HepG2 (cell line): ENCODE data around the gene VAMP5. TPM values are rescaled to one million over a fixed set of nuclear protein-coding genes. Genes with fewer than 3 reads are reported as not detected.

Experiments
- AFF4 ChIP-seq: sonication (generic); formaldehyde crosslinking; IDR thresholded peaks from 2 replicates; pipeline ENCODE4 v1.4.0; 2020; ENCODE audit warnings: missing genetic modification reagents
- ARNTL ChIP-seq: sonication (generic); formaldehyde crosslinking; IDR thresholded peaks from 2 replicates; pipeline ENCODE4 v1.4.0; 2020; ENCODE audit warnings: mild to moderate bottlenecking, missing genetic modification reagents
- CHD4 ChIP-seq: fragments of 200-600 bp; sonication (generic); IDR thresholded peaks from 2 replicates; pipeline ENCODE4 v1.7.0; 2017; ENCODE audit warnings: mild to moderate bottlenecking, low read length, borderline replicate concordance
- DDIT3 ChIP-seq: sonication (generic); formaldehyde crosslinking; IDR thresholded peaks from 2 replicates; pipeline ENCODE4 v1.4.0; 2020; ENCODE audit warnings: mild to moderate bottlenecking, missing genetic modification reagents
- DMAP1 ChIP-seq: IDR thresholded peaks from 2 replicates; pipeline ENCODE4 v1.6.1; 2016
- EHMT2 ChIP-seq: fragments of 200-600 bp; sonication (generic); IDR thresholded peaks from 2 replicates; pipeline ENCODE4 v1.7.0; 2017; ENCODE audit warnings: antibody characterized with exemption, low read depth, low read length, borderline replicate concordance
- ETS1 ChIP-seq: sonication (generic); formaldehyde crosslinking; IDR thresholded peaks from 2 replicates; pipeline ENCODE4 v1.4.0; 2020; ENCODE audit warnings: missing genetic modification reagents
- HBP1 ChIP-seq: IDR thresholded peaks from 2 replicates; pipeline ENCODE4 v1.6.1; 2016; ENCODE audit warnings: low read depth, control low read depth
- HOXA9 ChIP-seq: sonication (generic); formaldehyde crosslinking; IDR thresholded peaks from 2 replicates; pipeline ENCODE4 v1.8.1; 2022; ENCODE audit warnings: missing genetic modification reagents, mild to moderate bottlenecking, moderate library complexity, borderline replicate concordance
- NR2C2 ChIP-seq: sonication (generic); formaldehyde crosslinking; IDR thresholded peaks from 2 replicates; pipeline ENCODE4 v1.4.0; 2020; ENCODE audit warnings: missing genetic modification reagents, mild to moderate bottlenecking, moderate library complexity, borderline replicate concordance
- PRDM4 ChIP-seq: sonication (generic); formaldehyde crosslinking; IDR thresholded peaks from 2 replicates; pipeline ENCODE4 v1.9.0; 2021; ENCODE audit warnings: missing genetic modification reagents, borderline replicate concordance
- SMARCC2 ChIP-seq: fragments of 450-650 bp; IDR thresholded peaks from 2 replicates; pipeline ENCODE4 v1.6.1; 2017; ENCODE audit warnings: antibody characterized with exemption, mild to moderate bottlenecking
- SPEN ChIP-seq: sonication (generic); formaldehyde crosslinking; IDR thresholded peaks from 2 replicates; pipeline ENCODE4 v1.5.1; 2020; ENCODE audit warnings: low read depth, mild to moderate bottlenecking, missing genetic modification reagents
- XBP1 ChIP-seq: sonication (generic); formaldehyde crosslinking; IDR thresholded peaks from 2 replicates; pipeline ENCODE4 v1.5.0; 2020; ENCODE audit warnings: missing genetic modification reagents
- ZNF10 ChIP-seq: sonication (generic); formaldehyde crosslinking; IDR thresholded peaks from 2 replicates; pipeline ENCODE4 v1.4.0; 2020; ENCODE audit warnings: mild to moderate bottlenecking, low read depth, missing genetic modification reagents, borderline replicate concordance
- ZNF30 ChIP-seq: sonication (generic); formaldehyde crosslinking; IDR thresholded peaks from 2 replicates; pipeline ENCODE4 v1.5.0; 2020; ENCODE audit warnings: mild to moderate bottlenecking, missing genetic modification reagents
- ZNF382 ChIP-seq: sonication (generic); formaldehyde crosslinking; IDR thresholded peaks from 2 replicates; pipeline ENCODE4 v1.5.0; 2020; ENCODE audit warnings: missing genetic modification reagents, mild to moderate bottlenecking, borderline replicate concordance
- ZNF773 ChIP-seq: sonication (generic); formaldehyde crosslinking; IDR thresholded peaks from 2 replicates; pipeline ENCODE4 v1.4.0; 2020; ENCODE audit warnings: missing genetic modification reagents, borderline replicate concordance
- ZSCAN21 ChIP-seq: sonication (generic); formaldehyde crosslinking; IDR thresholded peaks from 2 replicates; pipeline ENCODE4 v1.8.0; 2022; ENCODE audit warnings: mild to moderate bottlenecking, missing genetic modification reagents, moderate library complexity, borderline replicate concordance
- polyA plus RNA-seq, 8 experiments: library from polyadenylated mRNA; depleted of rRNA in 3 of 8; stranded (reverse) in 7 of 8; unstranded in 1 of 8; fragments of >200 nt; fragmentation: Illumina TruSeq in 4 of 8; extraction: Trizol in 4 of 8; gene quantifications; 2 replicates each; pipeline versions ENCODE4 v1.2.1 to v1.2.3, GENCODE V29; 2011 to 2016; ENCODE audit warnings: low read depth in 4 of 8, missing spikeins in 1 of 8, mixed read lengths in 1 of 8; ENCODE audit not compliant: insufficient read depth in 1 of 8
- total RNA-seq, 5 experiments: library from RNA; depleted of rRNA; stranded (reverse); fragments of >200 nt; fragmentation: Illumina TruSeq; extraction: Trizol; gene quantifications; 2 replicates each; pipeline ENCODE4 v1.2.3, GENCODE V29; 2016; ENCODE audit warnings: low read depth in 1 of 5

Gene VAMP5
- total and polyA plus RNA-seq, 2 of the 13 experiments (the other 11 are each of a cell fraction or from before 2014, with no cell fraction given) = 7.2 to 56.7 TPM

GRCh38 chr2:85539361-85540132, 44.7 kb upstream of the VAMP5 start (continued):
- peak; percentile 7; the same call in 1 of the 2 replicates for TF ChIP-seq HOXA9
- no peak for TF ChIP-seq SMARCC2
- no peak for TF ChIP-seq EHMT2
- peak; percentile 87 for TF ChIP-seq ARNTL (CRISPR knock-in tag)
- no peak for TF ChIP-seq ZNF10 (CRISPR knock-in tag)
- TF ChIP-seq ZNF773 (CRISPR knock-in tag) = peak; percentile 72; the same call in 1 of the 2 replicates
- TF ChIP-seq AFF4 (CRISPR knock-in tag) = no peak; the same call in none of the 2 replicates
- TF ChIP-seq ZNF382 (CRISPR knock-in tag) = no peak
- peak; percentile 17; the same call in 1 of the 2 replicates for TF ChIP-seq ZSCAN21 (CRISPR knock-in tag)
- TF ChIP-seq CHD4 = 0 out of 2 replicates have a peak, but pooled peaks have one; percentile 51
- 0 out of 2 replicates have a peak, but pooled peaks have one; percentile 32 for TF ChIP-seq SPEN (CRISPR knock-in tag)
- peak; percentile 99 for TF ChIP-seq DMAP1 (CRISPR knock-in tag)
- TF ChIP-seq PRDM4 (CRISPR knock-in tag) = no peak
- no peak for TF ChIP-seq DDIT3 (CRISPR knock-in tag)
- TF ChIP-seq ZNF30 (CRISPR knock-in tag) = 0 out of 2 replicates have a peak, but pooled peaks have one; percentile 21
- TF ChIP-seq XBP1 (CRISPR knock-in tag) = no peak
- no peak; the same call in 1 of the 2 replicates for TF ChIP-seq HBP1 (CRISPR knock-in tag)
- peak; percentile 44 for TF ChIP-seq NR2C2 (CRISPR knock-in tag)
- no peak for TF ChIP-seq ETS1 (CRISPR knock-in tag)
